HG03175 (cell line): ENCODE results near the gene HP1BP3.
"Not testable (repeated sequence)": the region's sequence is repeated elsewhere in the genome, so short reads cannot be mapped to it uniquely, and the experiment has no call there.

Experiments used
- ATAC-seq: cut with Tn5 transposase; IDR thresholded peaks from one replicate; pipeline ENCODE4 v1.9.1; 2021; ENCODE audit warnings: mild to moderate bottlenecking, moderate library complexity; ENCODE audit not compliant: unreplicated experiment

HP1BP3 gene

DNA sequence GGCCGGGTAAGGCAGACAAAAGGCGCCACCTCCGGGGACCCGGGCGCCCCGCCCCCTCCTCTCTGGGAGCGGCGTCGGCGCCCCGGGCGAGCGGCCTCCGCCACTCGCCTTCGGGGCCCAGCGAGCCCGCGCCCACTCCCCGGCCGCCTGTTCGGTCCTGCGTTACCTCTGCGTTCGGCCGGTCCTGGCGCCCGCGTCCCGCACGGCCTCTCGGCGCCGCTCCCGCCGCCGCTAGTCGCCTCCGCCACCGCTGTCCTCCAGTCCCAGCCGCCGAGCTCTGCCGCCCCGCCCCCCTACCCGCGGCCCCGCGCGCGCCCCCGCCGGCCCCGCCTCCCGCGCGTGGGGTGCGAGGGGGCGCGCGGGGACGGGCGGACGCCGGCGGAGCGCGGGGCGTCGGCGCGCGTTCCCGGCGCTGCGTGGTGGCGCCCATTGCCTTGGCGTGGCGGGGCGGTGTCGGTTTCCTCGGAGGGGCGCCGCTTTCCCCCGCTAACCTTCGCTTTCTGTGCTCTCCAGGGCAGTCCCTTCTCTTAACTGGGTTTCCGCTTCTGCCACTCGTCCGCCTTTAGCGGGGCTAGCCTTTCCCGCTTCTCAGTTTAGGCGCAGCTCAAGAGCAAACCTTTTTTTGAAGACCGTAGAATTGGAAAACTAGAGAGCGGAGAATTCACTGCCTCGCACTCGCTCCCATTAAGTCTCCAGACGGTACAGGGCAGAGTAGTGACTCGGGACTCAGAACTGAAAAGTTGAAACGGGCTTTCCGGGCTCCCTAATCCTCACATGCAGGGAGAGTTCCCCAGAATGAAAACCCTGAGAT is at the start of gene HP1BP3:
Gene HP1BP3 (minus strand): TSS at position 279 of the 811 bp plus-strand sequence. CDS start 6,867 bp downstream, outside the sequence.
- peak; percentile 49 for ATAC-seq

- ATAC-seq = no peak
Observed at GRCh38 chr1:20836230-20836629, 49.1 kb upstream of the HP1BP3 start.

DNA sequence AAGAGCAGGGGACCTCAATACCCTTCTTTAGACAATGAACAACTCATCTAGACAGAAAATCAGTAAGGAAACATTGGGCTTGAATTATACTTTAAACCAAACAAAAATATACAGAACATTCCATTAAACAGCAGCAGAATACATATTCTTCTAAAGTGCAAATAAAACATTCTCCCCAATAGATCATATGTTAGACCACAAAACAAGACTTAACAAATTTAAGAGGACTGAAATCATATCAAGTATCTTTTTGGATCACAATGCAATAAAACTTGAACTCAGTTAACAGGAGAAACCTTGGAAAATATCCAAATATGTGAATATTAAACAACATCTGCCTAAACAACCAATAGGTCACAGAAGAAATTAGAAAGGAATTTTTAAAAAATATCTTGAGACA is 47.7 kb upstream of the HP1BP3 start:
- no peak for ATAC-seq

DNA sequence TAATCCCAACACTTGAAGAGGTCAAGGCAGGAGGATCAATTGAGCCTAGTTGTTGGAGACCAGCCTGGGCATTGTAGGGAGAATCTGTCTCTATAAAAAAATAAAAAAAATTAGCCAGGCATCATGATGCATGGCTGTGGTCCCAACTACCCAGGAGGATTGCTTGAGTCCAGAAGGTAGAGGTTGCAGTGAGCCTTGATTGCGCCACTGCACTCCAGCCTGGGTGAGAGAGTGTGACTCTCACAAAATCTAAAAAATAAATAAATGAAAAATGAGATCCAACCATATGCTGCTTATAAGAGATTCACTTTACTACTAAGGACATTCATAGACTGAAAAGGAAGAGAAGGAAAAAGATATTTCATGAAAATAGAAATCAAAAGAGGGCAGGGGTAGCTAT is 47.1 kb upstream of the HP1BP3 start:
- ATAC-seq = no peak

DNA sequence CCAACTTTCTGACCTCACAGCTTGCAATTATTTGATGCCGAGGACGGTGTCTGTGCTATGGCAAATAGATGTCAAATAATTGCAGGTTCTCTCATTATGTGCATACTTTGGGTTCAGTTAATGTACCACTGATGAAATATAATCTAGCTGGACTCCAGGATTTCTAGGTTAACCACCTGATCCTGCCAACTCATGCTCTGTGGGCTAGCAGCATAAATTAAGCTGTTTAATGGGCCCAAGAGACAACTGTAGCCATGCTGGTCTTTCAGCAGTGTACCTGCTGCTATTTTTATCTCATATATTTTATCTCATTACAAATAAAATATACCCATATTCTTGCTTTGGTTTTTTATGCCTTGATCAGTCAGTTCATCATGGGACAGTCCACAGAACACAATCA is 43.3 kb upstream of the HP1BP3 start:
- ATAC-seq = no peak

- ATAC-seq = no peak
Observed at GRCh38 chr1:20829946-20830345, 42.8 kb upstream of the HP1BP3 start.

DNA sequence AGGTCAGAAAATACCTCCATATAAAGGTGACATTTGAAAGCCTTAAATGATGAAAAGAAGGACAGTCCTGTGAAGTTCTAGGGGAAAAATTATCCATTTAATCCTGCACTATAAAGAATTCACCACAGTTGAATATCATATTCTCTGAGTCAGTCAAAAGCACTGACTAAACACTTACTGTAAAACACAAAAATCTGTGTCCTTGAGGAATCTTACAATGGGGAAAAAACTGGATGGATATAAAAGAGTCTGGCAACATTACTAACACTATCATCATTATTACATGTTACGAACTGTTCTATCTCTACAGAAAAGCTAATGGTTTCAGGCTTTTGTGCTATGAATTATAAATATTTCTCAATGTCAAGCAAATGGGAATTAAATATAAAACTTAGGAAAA is 42.4 kb upstream of the HP1BP3 start:
- ATAC-seq = no peak

GRCh38 chr1:20823845-20824244 is 36.7 kb upstream of the HP1BP3 start:
- ATAC-seq = no peak

- ATAC-seq = no peak
Observed at GRCh38 chr1:20821466-20821865, 34.4 kb upstream of the HP1BP3 start.

GRCh38 chr1:20819818-20820217 is 32.7 kb upstream of the HP1BP3 start:
- no peak for ATAC-seq

- ATAC-seq = no peak
Observed at GRCh38 chr1:20814534-20814871, 27.4 kb upstream of the HP1BP3 start.

DNA sequence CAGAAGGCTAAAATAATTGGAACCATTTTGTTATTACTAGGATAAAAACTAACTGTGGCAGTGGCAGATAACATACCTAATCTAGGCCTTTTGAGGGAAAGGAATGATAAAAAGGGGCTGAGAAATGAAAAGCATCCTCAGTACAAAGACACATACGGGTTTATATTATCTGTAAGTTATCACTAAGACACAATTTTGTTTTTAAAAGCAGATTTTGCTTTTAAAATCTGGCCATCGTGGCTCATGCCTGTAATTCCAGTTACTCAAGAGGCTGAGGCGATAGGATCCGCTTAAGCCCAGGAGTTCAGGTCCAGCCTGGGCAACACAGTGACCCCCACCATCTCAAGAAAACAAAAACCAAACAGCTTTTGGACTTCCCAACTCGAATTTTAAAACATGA is 24.8 kb upstream of the HP1BP3 start:
- ATAC-seq = no peak

DNA sequence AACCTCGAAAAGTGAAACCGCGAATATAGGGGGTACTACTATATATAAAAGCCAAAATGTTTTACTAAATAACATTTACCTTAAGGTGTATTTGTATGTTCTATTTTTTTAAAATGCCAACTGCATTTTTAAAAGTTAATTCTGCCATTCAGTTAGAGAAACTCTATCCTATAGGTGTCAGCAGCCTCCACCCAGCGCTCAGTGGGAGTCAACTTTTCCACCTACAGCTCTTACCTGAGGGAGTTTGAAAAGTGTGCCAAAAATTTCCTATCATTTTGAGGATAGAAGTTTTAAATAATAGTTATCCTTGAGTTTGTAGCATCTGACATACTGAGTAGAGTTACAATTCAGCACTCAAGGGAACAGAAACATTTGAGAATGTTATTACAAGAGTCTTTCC is 6.1 kb upstream of the HP1BP3 start:
- ATAC-seq = no peak

GRCh38 chr1:20792196-20792595 is 5.1 kb upstream of the HP1BP3 start:
- ATAC-seq = no peak

- ATAC-seq = no peak
Observed at GRCh38 chr1:20790785-20791184, 3.7 kb upstream of the HP1BP3 start.

DNA sequence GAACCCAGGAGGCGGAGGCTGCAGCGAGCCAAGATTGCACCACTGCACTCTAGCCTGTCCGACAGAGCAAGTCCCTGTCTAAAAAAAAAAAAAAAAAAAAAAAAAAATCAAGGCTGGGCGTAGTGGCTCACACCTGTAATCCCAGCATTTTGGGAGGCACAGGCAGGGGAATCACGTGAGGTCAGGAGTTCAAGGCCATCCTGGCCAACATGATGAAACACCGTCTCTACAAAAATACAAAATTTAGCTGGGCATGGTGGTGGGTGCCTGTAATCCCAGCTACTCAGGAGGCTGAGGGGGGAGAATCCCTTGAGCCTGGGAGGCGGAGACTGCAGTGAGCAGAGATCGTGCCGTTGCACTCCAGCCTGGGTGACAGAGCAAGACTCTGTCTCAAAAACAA is 2.5 kb upstream of the HP1BP3 start:
- not testable (repeated sequence) for ATAC-seq

GRCh38 chr1:20787840-20788795 is 1.0 kb upstream of the HP1BP3 start:
- ATAC-seq = no peak

DNA sequence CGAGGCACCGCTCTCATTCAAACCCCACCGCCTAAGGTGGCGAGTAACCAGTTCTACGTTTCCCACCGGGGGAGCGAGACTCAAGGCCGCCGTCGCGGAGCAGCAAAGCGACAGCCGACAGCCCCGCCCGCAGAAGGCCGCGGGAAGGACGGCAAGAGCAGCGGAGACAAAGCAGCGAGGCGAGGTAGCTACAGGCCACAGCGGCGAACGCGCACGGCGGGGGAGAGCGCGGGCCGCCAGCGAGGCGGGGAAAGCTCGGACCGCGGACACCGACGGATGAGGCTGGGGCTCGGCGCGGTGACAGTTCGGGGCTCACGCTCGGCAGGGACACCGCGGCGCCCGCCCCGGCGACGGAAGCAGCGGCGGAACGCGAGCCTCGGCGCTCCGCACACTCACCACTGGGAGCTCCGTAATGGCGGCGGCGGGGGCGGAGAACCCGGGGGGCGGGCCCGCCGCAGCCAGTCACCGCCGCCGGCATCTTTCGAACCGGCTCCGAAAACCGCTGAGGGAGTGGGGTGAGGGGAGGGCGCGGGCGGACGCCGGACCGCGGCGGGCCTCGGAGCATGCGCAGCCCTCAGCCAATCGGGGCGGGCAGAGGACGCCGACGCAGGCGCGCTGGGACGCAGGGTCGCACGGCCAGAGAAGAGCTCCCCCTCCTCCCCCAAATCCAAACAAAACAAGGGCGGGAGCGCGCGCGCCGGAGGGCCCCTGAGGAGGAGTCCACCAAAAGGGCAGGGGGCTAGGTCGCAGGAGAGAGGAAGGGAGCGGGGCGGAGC is 666 bp downstream of the HP1BP3 start:
- ATAC-seq = peak; percentile 77

DNA sequence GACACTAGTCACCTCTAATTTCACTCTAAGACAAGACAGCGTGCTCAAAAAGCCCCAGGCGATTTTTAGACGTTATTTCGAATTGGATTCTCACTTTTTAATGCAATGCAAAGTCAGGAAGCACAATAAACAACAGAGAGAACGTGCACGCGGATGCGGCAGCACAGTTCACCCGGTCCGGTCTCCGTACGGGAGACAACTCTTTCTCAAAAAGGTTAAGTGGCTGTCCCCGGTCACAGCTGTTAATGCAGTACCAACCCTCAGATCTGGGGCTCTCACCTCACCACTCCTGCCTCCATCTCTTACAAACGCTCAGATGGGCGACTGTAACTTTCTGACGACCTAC is 1.2 kb downstream of the HP1BP3 start:
- ATAC-seq = peak; percentile 8

DNA sequence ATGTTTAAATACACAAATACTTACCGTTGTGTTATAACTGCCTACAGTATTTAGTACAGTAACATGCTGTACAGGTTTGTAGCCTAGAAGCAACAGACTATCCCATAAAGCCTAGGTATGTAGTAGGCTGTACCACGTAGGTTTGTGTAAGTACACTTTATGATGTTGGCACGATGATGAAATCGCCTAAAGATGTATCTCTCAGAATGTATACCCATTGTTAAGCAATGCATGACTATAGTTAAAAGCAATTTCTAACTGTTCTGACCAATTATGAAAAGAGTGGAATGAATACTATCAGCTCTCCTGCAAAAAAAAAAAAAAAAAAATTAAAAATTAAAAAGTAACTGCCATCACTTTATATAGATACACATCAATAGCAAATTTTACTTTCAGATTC is 11.4 kb downstream of the HP1BP3 start:
- ATAC-seq = no peak

DNA sequence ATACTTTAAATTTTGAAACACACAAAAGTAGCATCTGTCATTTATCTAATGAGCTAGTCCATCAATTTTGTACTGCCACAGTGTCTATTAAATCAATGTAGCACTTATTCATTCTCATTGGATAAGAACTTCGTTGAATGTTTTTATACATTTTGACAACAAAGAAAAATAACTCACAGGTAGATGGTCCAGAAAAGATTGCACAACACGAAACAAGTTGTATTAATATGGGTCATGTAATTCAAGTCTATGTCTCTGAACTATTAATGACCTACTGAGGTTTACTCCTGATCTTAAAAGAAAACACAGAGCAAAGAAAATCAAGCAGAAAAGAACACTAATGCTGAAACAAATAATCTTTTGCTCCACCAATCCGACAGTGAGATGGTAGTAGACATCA is 15.3 kb downstream of the HP1BP3 start:
- ATAC-seq = no peak
